HepG2 (cell line): ENCODE measurements around the gene SPATA13. TPM values are rescaled to one million over a fixed set of nuclear protein-coding genes. Genes with fewer than 3 reads are reported as not detected.

ENCODE experiments used
- ATAC-seq: fragments of 200-7000 bp; cut with Tn5 transposase; 3 replicates; pipeline ENCODE4 v1.9.1; 2020; ENCODE audit warnings: mild to moderate bottlenecking, moderate library complexity
- BruUV-seq: library from RNA; stranded (reverse); fragments of 400-500 nt; replicated peaks from 2 replicates; lab custom pipeline; 2021; lab: Mats Ljungman, UMichigan
- CTCF ChIA-PET: fragments of 300-600 bp; formaldehyde crosslinking; extraction: SDS; loops from one replicate; lab custom pipeline; 2021; ENCODE audit warnings: low total read pairs, inconsistent platforms, low intra/inter-chr PET ratio; lab: Yijun Ruan, JAX
- POLR2A ChIA-PET: fragments of 350-600 bp; sonication (Branson Sonifier 250); formaldehyde crosslinking; loops from one replicate; lab custom pipeline; 2020; ENCODE audit warnings: antibody characterized with exemption, inconsistent platforms; lab: Yijun Ruan, JAX
- DNase-seq: peaks from one replicate; pipeline ENCODE4 v3.0.0-alpha.2; 2015; ENCODE audit warnings: low spot score
- FAIRE-seq: peaks from 3 replicates; lab custom pipeline; 2011; peaks lifted over from hg19 to GRCh38; lab: Jason Lieb, UNC
- H2AFZ ChIP-seq: one replicate; pipeline ENCODE4 v1.6.1; 2011; ENCODE audit warnings: low read length, inconsistent platforms
- H3K27ac ChIP-seq: fragments of 300-600 bp; 3 replicates; pipeline ENCODE4 v1.8.0; 2011; ENCODE audit warnings: mixed run types, mild to moderate bottlenecking, mixed read lengths, low read length, inconsistent platforms; ENCODE audit not compliant: insufficient read depth; ENCODE audit errors: extremely low read length
- H3K27me3 ChIP-seq, 2 experiments: fragments of 200-600 bp in 1 of 2; 2 replicates in 1 of 2; 3 replicates in 1 of 2; pipeline versions ENCODE4 v1.6.0 to v1.8.0; 2011; ENCODE audit warnings: low read length in 2 of 2, mild to moderate bottlenecking in 2 of 2, moderate library complexity in 2 of 2, inconsistent platforms in 1 of 2; ENCODE audit not compliant: insufficient read depth in 2 of 2, control insufficient read depth in 1 of 2
- H3K36me3 ChIP-seq, 2 experiments: fragments of 200-600 bp in 1 of 2; replicated peaks in 1 of 2; 2 replicates in 1 of 2; 3 replicates in 1 of 2; pipeline versions ENCODE4 v1.5.1 to v1.8.0; 2011; ENCODE audit warnings: low read length in 2 of 2, inconsistent platforms in 1 of 2; ENCODE audit not compliant: insufficient read depth in 2 of 2, control insufficient read depth in 1 of 2
- H3K4me1 ChIP-seq: 2 replicates; pipeline ENCODE4 v1.5.1; 2012; ENCODE audit warnings: low read length, inconsistent platforms; ENCODE audit not compliant: insufficient read depth
- H3K4me2 ChIP-seq: 2 replicates; pipeline ENCODE4 v1.6.0; 2011; ENCODE audit warnings: low read depth, low read length, inconsistent platforms
- H3K4me3 ChIP-seq, 3 experiments: fragments of 200-600 bp in 1 of 3; sonication (generic), shearing (Covaris generic) in 1 of 3; replicated peaks in 1 of 3; 2 replicates each; pipeline ENCODE4 v1.5.1; 2011 to 2016; ENCODE audit warnings: low read length in 3 of 3, inconsistent platforms in 2 of 3, low read depth in 2 of 3, mild to moderate bottlenecking in 2 of 3, control low read depth in 1 of 3, mixed read lengths in 1 of 3; ENCODE audit not compliant: insufficient read depth in 1 of 3
- H3K79me2 ChIP-seq: one replicate; pipeline ENCODE4 v1.6.1; 2011; ENCODE audit warnings: low read length, inconsistent platforms; ENCODE audit not compliant: insufficient read depth
- H3K9ac ChIP-seq: 2 replicates; pipeline ENCODE4 v1.6.0; 2011; ENCODE audit warnings: mild to moderate bottlenecking, low read depth, low read length, inconsistent platforms; ENCODE audit not compliant: insufficient read depth
- H3K9me3 ChIP-seq: 2 replicates; pipeline ENCODE4 v1.5.1; 2012; ENCODE audit warnings: mild to moderate bottlenecking, low read length
- H4K20me1 ChIP-seq: 2 replicates; pipeline ENCODE4 v1.6.0; 2011; ENCODE audit warnings: inconsistent platforms, mild to moderate bottlenecking, low read length, moderate library complexity; ENCODE audit not compliant: insufficient read depth
- GABPB1 ChIP-seq: IDR thresholded peaks from 2 replicates; pipeline ENCODE4 v1.6.1; 2016; ENCODE audit warnings: mild to moderate bottlenecking, missing genetic modification reagents, moderate library complexity, missing compliant biosample characterization
- KLF6 ChIP-seq: IDR thresholded peaks from 2 replicates; pipeline ENCODE4 v1.8.0; 2016; ENCODE audit warnings: missing biosample characterization, missing genetic modification reagents
- KMT2A ChIP-seq: sonication (generic); formaldehyde crosslinking; IDR thresholded peaks from 2 replicates; pipeline ENCODE4 v1.4.0; 2020; ENCODE audit warnings: missing genetic modification reagents
- MIER3 ChIP-seq: IDR thresholded peaks from 2 replicates; pipeline ENCODE4 v1.6.1; 2016; ENCODE audit warnings: missing compliant biosample characterization, borderline replicate concordance
- NR2F2 ChIP-seq: IDR thresholded peaks from 2 replicates; pipeline ENCODE4 v1.6.1; 2012; ENCODE audit warnings: low read depth, inconsistent platforms, borderline replicate concordance
- POLR2AphosphoS5 ChIP-seq: IDR thresholded peaks from 2 replicates; pipeline ENCODE4 v1.6.1; 2012; ENCODE audit warnings: low read depth, low read length
- REST ChIP-seq, 2 experiments: IDR thresholded peaks; 2 replicates each; pipeline ENCODE4 v1.6.1; 2011 to 2012; ENCODE audit warnings: low read length in 2 of 2, borderline replicate concordance in 1 of 2, low read depth in 1 of 2, mild to moderate bottlenecking in 1 of 2, moderate library complexity in 1 of 2
- RFX1 ChIP-seq: fragments of 450-650 bp; IDR thresholded peaks from 2 replicates; pipeline ENCODE4 v1.6.1; 2017
- TARDBP ChIP-seq: sonication (generic); formaldehyde crosslinking; IDR thresholded peaks from 2 replicates; pipeline ENCODE4 v1.8.0; 2022; ENCODE audit warnings: mild to moderate bottlenecking, missing genetic modification reagents
- ZMYM3 ChIP-seq: sonication (generic); formaldehyde crosslinking; IDR thresholded peaks from 2 replicates; pipeline ENCODE4 v1.5.1; 2020; ENCODE audit warnings: mild to moderate bottlenecking, missing genetic modification reagents
- ZNF333 ChIP-seq: sonication (generic); formaldehyde crosslinking; IDR thresholded peaks from 2 replicates; pipeline ENCODE4 v1.4.0; 2020; ENCODE audit warnings: mild to moderate bottlenecking, missing genetic modification reagents, borderline replicate concordance
- ZNF567 ChIP-seq: sonication (generic); formaldehyde crosslinking; IDR thresholded peaks from 2 replicates; pipeline ENCODE4 v1.8.1; 2023; ENCODE audit warnings: mild to moderate bottlenecking, missing genetic modification reagents, borderline replicate concordance
- ZNF576 ChIP-seq: sonication (generic); formaldehyde crosslinking; IDR thresholded peaks from 2 replicates; pipeline ENCODE4 v1.4.0; 2020; ENCODE audit warnings: mild to moderate bottlenecking, missing genetic modification reagents
- ZNF615 ChIP-seq: sonication (generic); formaldehyde crosslinking; IDR thresholded peaks from 2 replicates; pipeline ENCODE4 v1.5.0; 2020; ENCODE audit warnings: mild to moderate bottlenecking, missing genetic modification reagents, borderline replicate concordance
- ZNF672 ChIP-seq: sonication (generic); formaldehyde crosslinking; IDR thresholded peaks from 2 replicates; pipeline ENCODE4 v1.8.1; 2022; ENCODE audit warnings: missing genetic modification reagents
- ZNF749 ChIP-seq: sonication (generic); formaldehyde crosslinking; IDR thresholded peaks from 2 replicates; pipeline ENCODE4 v1.8.0; 2022; ENCODE audit warnings: mild to moderate bottlenecking, missing genetic modification reagents, moderate library complexity, borderline replicate concordance
- ZSCAN20 ChIP-seq: sonication (generic); formaldehyde crosslinking; IDR thresholded peaks from 2 replicates; pipeline ENCODE4 v1.4.0; 2020; ENCODE audit warnings: missing genetic modification reagents, mild to moderate bottlenecking, borderline replicate concordance
- WGBS: methylation state at CpG from one replicate; pipeline ENCODE4 v1.1.6; 2017; ENCODE audit warnings: low lambda C conversion rate; 5-methylcytosine and 5-hydroxymethylcytosine counted together
- in situ Hi-C: cut with HindIII; loops from 2 replicates; pipeline ENCODE4 v1.10.0; 2017; ENCODE audit warnings: low pct_unique_long_range_greater_than_20kb; ENCODE audit not compliant: extremely low pct_ligation_motif_present
- intact Hi-C: fragments of 100-400 bp; cut with micrococcal nuclease; formaldehyde crosslinking; loops from one replicate; pipeline ENCODE4 v1.10.0; 2022; ENCODE audit not compliant: unreplicated experiment
- polyA plus RNA-seq, 8 experiments: library from polyadenylated mRNA; depleted of rRNA in 3 of 8; stranded (reverse) in 7 of 8; unstranded in 1 of 8; fragments of >200 nt; fragmentation: Illumina TruSeq in 4 of 8; extraction: Trizol in 4 of 8; gene quantifications; 2 replicates each; pipeline versions ENCODE4 v1.2.1 to v1.2.3, GENCODE V29; 2011 to 2016; ENCODE audit warnings: low read depth in 4 of 8, missing spikeins in 1 of 8, mixed read lengths in 1 of 8; ENCODE audit not compliant: insufficient read depth in 1 of 8
- total RNA-seq, 5 experiments: library from RNA; depleted of rRNA; stranded (reverse); fragments of >200 nt; fragmentation: Illumina TruSeq; extraction: Trizol; gene quantifications; 2 replicates each; pipeline ENCODE4 v1.2.3, GENCODE V29; 2016; ENCODE audit warnings: low read depth in 1 of 5

SPATA13 gene
- total and polyA plus RNA-seq, 2 of the 13 experiments (the other 11 are each of a cell fraction or from before 2014, with no cell fraction given), result 11.3 to 14.2 TPM

GRCh38 chr13:24225930-24226329 lies 65.4 kb downstream of the SPATA13 start:
- ATAC-seq, result no peak
- Histone ChIP-seq H3K4me2 (no peak overlapping the region), H3K27me3 (no peaks in the 10 kb centered on the region), H2AFZ (no peak overlapping the region), H3K79me2 (no peaks in the 10 kb centered on the region), H4K20me1 (peaks cover 2% of the 10 kb centered on the region; the same call in 1 of the 2 replicates), H3K9me3 (no peaks in the 10 kb centered on the region), H3K4me3 (no peak overlapping the region), H3K9ac (no peak overlapping the region), H3K4me1 (peaks cover 19% of the 10 kb centered on the region), H3K27ac (no peak overlapping the region), H3K36me3 (peaks cover 10 to 18% of the 10 kb centered on the region in 2 experiments; a peak in 4 of 5 replicates)
- intact Hi-C loops (no loop called here), in situ Hi-C loops (loop anchor here (10.0 kb wide), 1 partner anchor 171 kb away; no protein-coding TSS in a partner anchor)
- no TSS peak for BruUV-seq
- WGBS, result 100% methylated on average over 7 of the region's 7 CpGs
- ChIA-PET POLR2A (no interaction called here), CTCF (no interaction called here)
- TF ChIP-seq TARDBP (CRISPR knock-in tag) (no peak), NR2F2 (no peak), ZNF567 (CRISPR knock-in tag) (no peak), REST (IDR thresholded peaks at IDR 0.05; ENCODE audit: borderline replicate concordance in 1 of 2, low read depth in 1 of 2, low read length in 2 of 2) (no peak), ZNF749 (CRISPR knock-in tag) (no peak), ZMYM3 (CRISPR knock-in tag) (no peak), MIER3 (CRISPR knock-in tag) (no peak), ZNF672 (CRISPR knock-in tag) (no peak), KLF6 (CRISPR knock-in tag) (no peak), ZNF576 (no peak), ZSCAN20 (CRISPR knock-in tag) (no peak), RFX1 (no peak), ZNF615 (CRISPR knock-in tag) (no peak), KMT2A (no peak), POLR2AphosphoS5 (no peak), GABPB1 (no peak), ZNF333 (CRISPR knock-in tag) (no peak)
- no peak for FAIRE-seq
- no peak for DNase-seq
